ENCODE data around the gene SPAG16.

DNA sequence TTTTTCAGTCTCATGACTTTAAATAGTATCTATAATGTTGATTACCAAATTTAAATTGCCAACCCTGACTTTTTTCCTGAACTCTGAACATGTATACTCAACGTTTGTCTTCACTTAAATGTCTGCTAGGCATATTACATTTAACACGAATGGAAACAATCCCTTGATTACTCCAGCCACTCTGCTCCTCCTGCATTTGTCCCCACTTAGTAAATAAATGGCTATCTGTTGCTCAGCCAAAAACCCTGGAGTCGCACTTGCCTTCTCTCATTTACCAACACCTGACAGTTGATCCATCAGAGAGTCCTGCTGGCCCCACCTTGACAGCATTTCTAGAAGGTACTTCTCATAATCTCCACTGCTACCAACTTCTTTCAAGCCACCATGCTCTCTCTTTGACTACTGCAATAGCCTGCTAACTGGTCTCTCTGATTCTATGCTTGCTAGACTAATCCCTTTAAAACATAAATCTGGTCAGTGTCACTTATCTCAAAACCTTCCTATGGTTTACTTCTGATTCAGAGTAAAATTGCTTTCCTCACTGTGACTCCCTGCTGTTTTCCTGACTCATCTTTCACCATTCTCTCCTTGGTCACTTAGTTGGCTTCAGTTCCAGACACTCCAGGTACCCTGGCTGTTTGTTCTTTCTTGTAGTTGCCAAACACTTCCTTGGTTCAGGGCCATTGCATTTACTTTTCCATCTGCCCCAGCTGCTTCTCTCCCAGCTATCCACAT, 31.9 kb downstream of the SPAG16 start:
- TF ChIP-seq EZH2 (IDR thresholded peaks at IDR 0.05; ENCODE audit: low read depth) = no peak
- TF ChIP-seq, protein P1, sequence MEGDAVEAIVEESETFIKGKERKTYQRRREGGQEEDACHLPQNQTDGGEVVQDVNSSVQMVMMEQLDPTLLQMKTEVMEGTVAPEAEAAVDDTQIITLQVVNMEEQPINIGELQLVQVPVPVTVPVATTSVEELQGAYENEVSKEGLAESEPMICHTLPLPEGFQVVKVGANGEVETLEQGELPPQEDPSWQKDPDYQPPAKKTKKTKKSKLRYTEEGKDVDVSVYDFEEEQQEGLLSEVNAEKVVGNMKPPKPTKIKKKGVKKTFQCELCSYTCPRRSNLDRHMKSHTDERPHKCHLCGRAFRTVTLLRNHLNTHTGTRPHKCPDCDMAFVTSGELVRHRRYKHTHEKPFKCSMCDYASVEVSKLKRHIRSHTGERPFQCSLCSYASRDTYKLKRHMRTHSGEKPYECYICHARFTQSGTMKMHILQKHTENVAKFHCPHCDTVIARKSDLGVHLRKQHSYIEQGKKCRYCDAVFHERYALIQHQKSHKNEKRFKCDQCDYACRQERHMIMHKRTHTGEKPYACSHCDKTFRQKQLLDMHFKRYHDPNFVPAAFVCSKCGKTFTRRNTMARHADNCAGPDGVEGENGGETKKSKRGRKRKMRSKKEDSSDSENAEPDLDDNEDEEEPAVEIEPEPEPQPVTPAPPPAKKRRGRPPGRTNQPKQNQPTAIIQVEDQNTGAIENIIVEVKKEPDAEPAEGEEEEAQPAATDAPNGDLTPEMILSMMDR (conservative IDR thresholded peaks at IDR 0.05) = no peak

Measured in PC-9 (cell line).